GM12874 (cell line): Measurements from ENCODE around the gene USP25.

Experiments
- TF ChIP-seq, protein P1 (sequence below): IDR thresholded peaks from 2 replicates; pipeline ENCODE4 v1.5.1; 2011; ENCODE audit warnings: low read depth, mild to moderate bottlenecking, control low read depth, low read length, moderate library complexity; ENCODE audit not compliant: insufficient read depth

The USP25 gene

DNA sequence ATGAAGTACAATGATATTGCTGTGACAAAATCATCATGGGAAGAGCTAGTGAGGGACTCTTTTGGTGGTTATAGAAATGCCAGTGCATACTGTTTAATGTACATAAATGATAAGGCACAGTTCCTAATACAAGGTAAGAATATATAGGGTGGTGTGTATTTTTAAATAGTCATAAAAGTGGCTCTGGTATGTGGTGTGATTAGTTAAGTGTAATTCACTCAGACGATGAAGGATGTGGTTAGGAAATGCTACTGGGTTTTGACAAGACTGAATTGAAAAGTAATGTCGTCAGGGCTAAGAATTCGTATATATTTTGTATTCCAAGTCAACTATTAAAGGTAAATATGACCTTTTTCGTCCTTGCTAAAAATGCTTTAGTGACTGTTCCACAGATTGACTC is 101.7 kb downstream of the USP25 start:
- TF ChIP-seq, protein P1, sequence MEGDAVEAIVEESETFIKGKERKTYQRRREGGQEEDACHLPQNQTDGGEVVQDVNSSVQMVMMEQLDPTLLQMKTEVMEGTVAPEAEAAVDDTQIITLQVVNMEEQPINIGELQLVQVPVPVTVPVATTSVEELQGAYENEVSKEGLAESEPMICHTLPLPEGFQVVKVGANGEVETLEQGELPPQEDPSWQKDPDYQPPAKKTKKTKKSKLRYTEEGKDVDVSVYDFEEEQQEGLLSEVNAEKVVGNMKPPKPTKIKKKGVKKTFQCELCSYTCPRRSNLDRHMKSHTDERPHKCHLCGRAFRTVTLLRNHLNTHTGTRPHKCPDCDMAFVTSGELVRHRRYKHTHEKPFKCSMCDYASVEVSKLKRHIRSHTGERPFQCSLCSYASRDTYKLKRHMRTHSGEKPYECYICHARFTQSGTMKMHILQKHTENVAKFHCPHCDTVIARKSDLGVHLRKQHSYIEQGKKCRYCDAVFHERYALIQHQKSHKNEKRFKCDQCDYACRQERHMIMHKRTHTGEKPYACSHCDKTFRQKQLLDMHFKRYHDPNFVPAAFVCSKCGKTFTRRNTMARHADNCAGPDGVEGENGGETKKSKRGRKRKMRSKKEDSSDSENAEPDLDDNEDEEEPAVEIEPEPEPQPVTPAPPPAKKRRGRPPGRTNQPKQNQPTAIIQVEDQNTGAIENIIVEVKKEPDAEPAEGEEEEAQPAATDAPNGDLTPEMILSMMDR, result no peak

DNA sequence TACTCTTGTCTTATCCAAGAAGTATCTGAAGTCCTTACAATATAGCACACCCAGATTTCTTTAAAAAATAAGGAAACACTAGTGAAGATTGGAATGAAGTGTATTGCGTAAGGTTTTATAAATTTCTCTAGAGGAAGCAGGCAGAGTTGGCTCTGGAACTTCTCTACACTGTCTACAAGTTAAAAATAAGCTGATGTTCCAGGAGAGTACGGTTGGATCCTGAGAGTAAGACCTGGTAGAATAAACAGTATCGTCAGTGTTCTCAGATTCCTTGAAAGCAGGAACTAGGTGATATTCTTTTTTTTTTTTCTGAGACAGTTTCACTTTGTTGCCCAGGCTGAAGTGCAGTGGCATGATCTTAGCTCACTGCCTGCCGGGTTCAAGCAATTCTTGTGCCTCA is 107.9 kb downstream of the USP25 start:
- TF ChIP-seq, protein P1, result no peak

DNA sequence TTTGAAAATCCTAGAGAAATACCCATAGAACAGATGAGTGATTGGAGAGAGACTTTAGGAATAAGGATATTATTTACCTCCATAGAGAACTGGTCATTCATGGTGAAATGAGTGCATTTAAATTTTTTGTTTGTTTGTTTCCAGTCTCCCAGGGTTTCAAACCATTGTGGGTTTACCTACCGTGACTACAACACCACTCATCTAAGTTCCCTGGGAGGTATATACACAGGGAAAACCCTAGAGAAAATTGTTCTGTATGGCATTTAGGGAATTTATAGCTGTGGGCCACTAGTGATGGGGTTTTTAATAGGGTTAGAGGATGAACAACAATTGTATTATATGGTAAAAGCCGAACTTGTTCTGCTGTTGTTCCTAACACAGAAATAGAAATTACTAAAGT is 109.2 kb downstream of the USP25 start:
- TF ChIP-seq, protein P1, result no peak

DNA sequence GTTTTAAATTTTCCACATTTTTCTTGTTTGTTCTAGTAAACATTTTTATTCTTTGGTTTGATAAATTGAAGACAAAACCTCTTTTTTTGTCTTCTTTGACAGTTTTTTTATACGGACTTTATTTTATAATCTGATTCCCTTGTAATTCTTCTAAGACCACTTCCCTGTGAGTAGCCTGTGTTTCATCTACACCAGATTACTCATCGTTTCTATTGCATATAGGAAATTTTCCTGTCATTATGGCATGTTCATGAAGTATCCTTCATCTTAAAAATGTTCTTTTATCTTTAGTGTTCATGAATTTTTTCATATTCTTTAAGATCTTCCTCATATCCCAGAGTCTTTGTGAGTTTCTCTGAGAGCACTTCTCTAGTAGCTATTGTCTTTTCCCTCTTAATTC is 109.8 kb downstream of the USP25 start:
- TF ChIP-seq, protein P1, result no peak

DNA sequence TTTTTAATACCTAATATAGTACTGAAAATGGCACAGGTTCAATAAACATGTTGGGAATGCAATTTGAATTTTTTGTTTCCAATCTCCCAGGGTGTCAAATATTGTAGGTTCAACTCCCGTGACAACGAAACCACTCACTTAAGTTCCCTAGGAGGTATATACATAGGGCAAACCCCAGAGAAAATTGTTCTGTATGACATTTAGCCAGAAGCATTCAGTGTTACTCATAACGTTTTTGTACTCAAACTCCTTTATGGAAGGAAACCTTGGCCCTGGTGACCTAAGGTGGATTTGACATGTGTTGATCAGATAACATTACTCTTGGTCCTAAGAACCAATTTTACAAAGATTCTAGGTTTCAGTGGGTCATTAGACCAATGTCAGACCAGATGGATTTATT is 110.6 kb downstream of the USP25 start:
- TF ChIP-seq, protein P1, result no peak

DNA sequence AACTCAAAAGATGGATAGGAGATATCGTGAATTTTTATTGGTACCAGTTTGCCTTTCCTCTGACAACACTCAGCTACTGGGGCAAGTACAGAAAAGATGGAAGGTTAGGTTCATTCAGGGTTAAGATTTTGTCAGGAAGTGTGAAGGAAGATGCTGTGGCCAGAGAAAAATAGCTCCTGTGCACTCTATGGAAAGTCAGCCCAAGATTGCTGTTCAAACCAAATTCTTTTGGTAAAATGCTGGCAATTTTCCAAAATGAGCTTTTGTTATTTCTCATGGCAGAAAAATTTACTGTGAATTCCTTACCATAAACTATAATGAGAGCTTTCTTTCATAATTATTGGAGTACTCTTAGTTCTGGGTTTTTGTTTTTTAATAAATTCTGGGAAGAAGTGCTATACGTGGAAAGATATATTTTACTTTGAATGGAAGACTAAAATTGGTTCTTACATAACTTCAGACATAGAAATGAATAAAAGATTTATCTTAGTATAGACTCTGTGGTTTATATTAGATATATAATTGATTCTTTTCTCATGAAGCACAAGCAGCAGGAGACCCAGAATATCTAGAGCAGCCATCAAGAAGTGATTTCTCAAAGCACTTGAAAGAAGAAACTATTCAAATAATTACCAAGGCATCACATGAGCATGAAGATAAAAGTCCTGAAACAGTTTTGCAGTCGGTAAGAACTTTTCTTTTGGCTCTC is 112.2 kb downstream of the USP25 start:
- TF ChIP-seq, protein P1, result no peak

DNA sequence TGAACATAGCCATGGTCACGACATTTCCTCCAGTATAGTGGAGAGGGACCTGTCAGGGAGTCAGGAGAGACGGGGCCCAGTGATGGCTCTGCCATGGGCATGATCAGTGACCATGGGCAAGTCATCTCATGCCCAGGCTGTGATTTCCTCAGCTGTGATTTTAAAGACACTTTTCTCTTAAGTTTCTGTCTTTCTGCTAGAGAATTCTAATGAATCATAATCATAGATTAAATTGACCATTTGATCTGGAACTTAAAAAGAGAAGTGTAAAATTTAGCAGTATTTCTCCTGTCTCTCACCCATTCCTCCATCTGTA is 112.7 kb downstream of the USP25 start:
- TF ChIP-seq, protein P1, result no peak

DNA sequence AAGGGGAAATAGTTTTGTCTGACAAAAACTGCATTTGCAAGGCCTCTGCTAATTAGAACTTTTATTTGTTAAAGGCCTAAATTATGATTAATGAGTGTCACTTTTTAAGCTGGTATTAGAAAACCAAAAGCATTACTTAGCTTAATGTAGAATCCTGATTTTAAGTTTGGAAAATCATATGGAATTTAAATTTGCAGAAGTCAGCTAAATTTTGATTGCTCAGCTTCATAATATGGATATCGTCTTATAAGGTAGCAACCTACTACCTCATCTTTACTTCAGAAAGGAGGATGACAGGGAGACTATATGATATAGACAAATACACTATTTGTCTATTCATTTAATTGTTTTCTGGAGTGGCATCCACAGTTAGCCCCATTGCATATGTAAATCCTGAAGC is 114.0 kb downstream of the USP25 start:
- TF ChIP-seq, protein P1, result no peak
